A673 (cell line): ENCODE data around the gene GLTP.

ENCODE experiments used
- CTCF ChIP-seq: fragments of 300-800, 200-600 bp; sonication (generic); conservative IDR thresholded peaks from 2 replicates; pipeline ENCODE4 v1.5.1; 2017; ENCODE audit warnings: low read depth, mild to moderate bottlenecking, antibody characterized with exemption, low read length, moderate library complexity, mixed read lengths
- EZH2 ChIP-seq: fragments of 200-600 bp; sonication (generic); IDR thresholded peaks from 2 replicates; pipeline ENCODE4 v1.6.1; 2017; ENCODE audit warnings: borderline replicate concordance, low read depth, mild to moderate bottlenecking, mixed read lengths, antibody characterized with exemption, low read length; ENCODE audit not compliant: poor library complexity, severe bottlenecking

DNA sequence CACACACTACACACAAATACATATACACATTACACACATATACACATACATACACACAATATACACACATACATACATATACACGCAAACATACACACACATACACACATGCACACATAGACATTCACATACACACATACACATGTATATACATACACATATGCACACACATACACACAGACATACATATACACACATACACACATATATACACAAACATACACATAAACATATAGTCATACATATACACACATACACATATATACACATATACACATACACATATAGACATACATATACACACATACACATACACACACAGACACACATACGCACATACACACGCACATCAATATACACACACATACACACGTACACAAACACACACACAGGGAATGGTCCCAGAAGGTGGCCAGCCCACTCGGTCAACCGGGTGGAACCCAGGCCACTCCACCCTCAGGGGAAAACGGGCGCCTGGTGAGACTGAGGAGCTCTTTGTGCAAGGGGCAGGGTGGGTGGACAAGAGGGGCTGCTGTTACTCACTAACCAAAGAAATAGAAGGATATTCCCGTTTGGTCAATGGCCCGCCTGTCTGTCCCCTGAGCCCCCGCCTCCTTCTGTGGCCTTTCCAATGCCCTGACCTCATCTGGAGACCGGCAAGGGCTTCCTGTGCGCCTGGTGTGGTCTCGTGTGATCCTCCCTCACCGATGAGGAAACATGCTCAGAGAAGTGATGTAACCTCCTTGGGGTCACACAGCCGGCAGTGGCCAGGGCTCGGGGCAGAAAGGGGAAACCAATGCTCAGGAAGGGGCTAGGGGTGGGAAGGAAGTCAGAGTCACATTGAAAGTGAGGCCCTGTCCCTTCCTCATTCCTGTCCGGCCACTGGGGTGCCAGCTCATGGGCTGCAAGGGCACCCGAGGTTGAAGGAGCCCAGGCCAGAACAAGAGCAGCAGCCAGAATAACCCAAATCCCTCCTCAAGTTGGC, 52.5 kb downstream of the GLTP start:
- TF ChIP-seq EZH2 (no peak), CTCF (no peak)
